Astrocyte of the cerebellum (primary cell): ENCODE measurements around the gene ABCB7.

Experiments
- DNase-seq: peaks from one replicate; pipeline ENCODE4 v3.0.0-alpha.2; 2011; ENCODE audit warnings: low read depth
- H3K4me3 ChIP-seq: 2 replicates; pipeline ENCODE4 v1.5.1; 2011; ENCODE audit warnings: mild to moderate bottlenecking, low read depth, low read length, moderate library complexity
- CTCF ChIP-seq: IDR thresholded peaks from 2 replicates; pipeline ENCODE4 v1.5.1; 2012; ENCODE audit warnings: low read length, low read depth, moderate library complexity, mild to moderate bottlenecking; ENCODE audit errors: missing control alignments
- in situ Hi-C: cut with HindIII; loops from 2 replicates; pipeline ENCODE4 v1.10.0; 2017; ENCODE audit warnings: low sequenced_read_pairs

ABCB7 gene

GRCh38 chrX:75096331-75096730 is 59.8 kb downstream of the ABCB7 start:
- no peak overlapping the region for H3K4me3 ChIP-seq

GRCh38 chrX:75086731-75087195 is 69.3 kb downstream of the ABCB7 start:
- TF ChIP-seq CTCF = no peak
- no peak overlapping the region for H3K4me3 ChIP-seq
- no peak for DNase-seq
- in situ Hi-C loops = no loop called here

More at GRCh38 chrX:75096331-75096730, 59.8 kb downstream of the ABCB7 start:
- TF ChIP-seq CTCF = no peak
- DNase-seq = no peak
- in situ Hi-C loops = no loop called here

- in situ Hi-C loops = no loop called here
- no peak overlapping the region for H3K4me3 ChIP-seq
- DNase-seq = no peak
- TF ChIP-seq CTCF = no peak
Observed at GRCh38 chrX:75084757-75085156, 71.3 kb downstream of the ABCB7 start.

- in situ Hi-C loops = no loop called here
- no peak overlapping the region for H3K4me3 ChIP-seq
Observed at GRCh38 chrX:75076429-75076828, 79.7 kb downstream of the ABCB7 start.

GRCh38 chrX:75074475-75074874 is 81.6 kb downstream of the ABCB7 start:
- H3K4me3 ChIP-seq = no peak overlapping the region
- in situ Hi-C loops = no loop called here
- TF ChIP-seq CTCF = no peak
- DNase-seq = no peak

More at GRCh38 chrX:75076429-75076828, 79.7 kb downstream of the ABCB7 start:
- no peak for TF ChIP-seq CTCF
- DNase-seq = no peak

GRCh38 chrX:75071334-75071733 is 84.7 kb downstream of the ABCB7 start:
- H3K4me3 ChIP-seq = no peak overlapping the region
- no peak for TF ChIP-seq CTCF
- in situ Hi-C loops = no loop called here
- DNase-seq = no peak

GRCh38 chrX:75067931-75068330 is 88.2 kb downstream of the ABCB7 start:
- H3K4me3 ChIP-seq = no peak overlapping the region
- no peak for TF ChIP-seq CTCF
- DNase-seq = no peak
- in situ Hi-C loops = no loop called here
